HG03066 (cell line): ENCODE results near the gene GMPPA.
A peak's percentile ranks its signal among the peaks of the same experiment; 100 is the strongest.

ENCODE experiments used
- ATAC-seq: cut with Tn5 transposase; IDR thresholded peaks from one replicate; pipeline ENCODE4 v1.9.1; 2021; ENCODE audit warnings: low read depth; ENCODE audit not compliant: unreplicated experiment

The GMPPA gene

DNA sequence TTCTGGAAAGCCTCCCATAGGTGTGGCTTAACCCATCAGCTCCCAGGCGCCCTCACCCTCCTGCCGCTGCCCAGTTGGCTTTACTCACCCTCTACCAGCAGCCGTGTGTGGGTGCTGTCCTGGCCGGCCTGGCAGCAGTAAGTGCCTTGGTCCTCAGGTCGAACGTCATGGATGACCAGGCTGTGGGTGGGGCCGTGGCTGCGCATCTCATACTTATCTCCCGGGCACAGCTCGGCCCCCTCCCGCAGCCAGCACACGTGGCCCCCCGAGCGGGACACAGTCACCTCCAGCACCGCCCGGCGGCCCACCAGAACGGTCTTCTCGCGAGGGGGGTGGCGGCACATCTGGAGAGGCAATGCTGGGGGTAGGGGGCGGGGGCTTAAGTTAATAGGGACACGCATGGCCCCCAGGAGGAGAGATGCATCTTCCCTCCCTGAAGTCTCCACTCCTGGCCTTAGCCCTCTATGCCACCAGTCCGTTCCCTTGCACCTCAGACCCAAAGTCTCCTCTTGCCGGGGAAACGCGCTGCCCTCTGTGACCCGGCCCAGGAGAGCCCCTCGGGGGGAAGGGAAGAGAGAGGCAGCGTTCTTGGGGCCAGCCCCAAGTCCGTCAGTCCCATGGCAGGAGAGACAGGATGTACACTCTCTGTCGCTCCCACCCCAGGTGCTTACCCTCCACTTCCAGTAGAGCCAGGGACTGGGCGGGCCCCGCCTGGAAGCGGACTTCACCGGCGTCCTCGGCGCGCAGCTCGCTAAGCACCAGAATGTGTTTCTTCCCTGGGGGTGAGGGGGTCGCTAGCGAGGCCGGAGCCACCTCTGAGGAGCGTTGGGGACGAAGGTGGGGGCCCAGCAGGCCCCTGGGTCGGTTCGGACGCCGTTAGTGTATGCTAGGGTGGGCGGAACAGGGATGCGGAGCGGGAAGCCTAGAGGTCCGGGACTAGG lies 53.0 kb downstream of the GMPPA start:
- peak; percentile 11 for ATAC-seq

DNA sequence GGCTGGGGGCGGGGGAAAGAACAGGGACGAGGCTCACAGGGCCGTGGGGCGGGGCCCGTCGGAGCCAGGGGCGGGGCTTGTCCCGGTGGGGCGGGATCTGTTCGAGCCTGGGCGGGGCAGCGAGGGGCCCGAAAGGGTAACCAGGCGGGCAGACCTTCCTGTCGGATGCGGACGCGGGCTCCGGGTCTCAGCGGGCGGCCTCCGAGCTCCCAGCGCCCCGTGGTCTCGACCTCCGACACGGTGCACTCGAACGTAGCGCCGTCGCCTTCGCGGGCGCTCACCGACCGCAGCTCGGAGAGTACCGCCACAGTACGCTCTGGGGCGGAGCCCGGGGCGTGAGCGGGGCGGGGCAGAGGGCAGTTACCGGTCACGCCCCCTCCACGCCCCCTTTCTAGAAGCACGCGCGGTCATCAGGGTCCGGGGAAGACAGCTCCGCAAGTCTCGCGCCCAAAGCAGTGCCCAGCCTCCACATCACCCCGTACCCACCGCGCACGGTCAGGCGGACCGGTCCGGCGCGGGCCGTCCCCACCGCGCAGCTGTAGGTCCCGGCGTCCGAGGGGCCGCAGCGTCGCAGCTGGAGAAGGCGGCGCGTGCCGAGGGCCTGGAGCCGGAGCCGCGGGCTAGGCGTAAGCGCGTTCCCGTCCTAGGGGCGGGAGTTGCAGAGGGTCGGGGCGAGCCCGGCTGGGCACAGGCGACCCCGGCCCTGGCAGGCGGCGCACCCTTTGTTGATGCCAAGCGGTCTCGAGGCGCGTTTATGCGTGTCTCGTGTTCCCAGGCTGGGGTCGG lies 53.9 kb downstream of the GMPPA start:
- ATAC-seq, result peak; percentile 90

DNA sequence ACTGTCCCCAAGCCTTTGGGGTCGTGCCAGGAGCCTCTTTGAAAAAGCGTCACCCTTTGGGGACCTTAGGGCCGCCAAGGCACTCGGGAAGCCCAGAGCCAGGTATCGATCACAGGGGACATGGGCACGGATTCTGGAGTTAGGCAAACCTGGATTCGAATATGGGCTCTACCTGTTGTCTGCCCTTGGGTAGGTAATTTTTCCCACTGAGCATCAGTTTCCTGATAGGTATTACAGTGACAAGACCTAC lies 54.4 kb downstream of the GMPPA start:
- no peak for ATAC-seq

DNA sequence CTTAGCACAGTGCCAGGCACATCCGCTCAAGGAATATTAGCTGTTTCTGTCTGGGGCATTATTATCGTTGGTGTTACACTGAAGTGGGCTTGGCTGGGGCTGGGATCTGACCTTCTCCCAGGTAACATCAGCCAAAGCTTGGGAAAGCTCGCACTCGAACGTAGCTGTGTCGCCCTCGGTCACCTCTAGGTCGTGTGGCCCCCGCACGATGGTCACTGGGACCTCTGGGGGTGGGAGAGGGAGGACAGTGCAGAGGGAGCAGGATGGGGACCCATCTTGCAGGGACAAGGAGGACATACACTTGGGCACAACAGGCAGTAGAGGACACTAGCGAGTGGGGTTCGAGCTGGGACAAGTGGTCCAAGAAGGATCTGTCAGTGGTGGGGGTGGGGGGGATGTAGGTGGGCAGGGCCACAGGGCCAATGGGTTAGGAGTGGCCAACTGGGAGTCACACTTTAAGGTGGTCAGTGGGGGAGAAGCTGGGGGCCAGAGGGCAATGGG lies 54.8 kb downstream of the GMPPA start:
- ATAC-seq, result no peak

DNA sequence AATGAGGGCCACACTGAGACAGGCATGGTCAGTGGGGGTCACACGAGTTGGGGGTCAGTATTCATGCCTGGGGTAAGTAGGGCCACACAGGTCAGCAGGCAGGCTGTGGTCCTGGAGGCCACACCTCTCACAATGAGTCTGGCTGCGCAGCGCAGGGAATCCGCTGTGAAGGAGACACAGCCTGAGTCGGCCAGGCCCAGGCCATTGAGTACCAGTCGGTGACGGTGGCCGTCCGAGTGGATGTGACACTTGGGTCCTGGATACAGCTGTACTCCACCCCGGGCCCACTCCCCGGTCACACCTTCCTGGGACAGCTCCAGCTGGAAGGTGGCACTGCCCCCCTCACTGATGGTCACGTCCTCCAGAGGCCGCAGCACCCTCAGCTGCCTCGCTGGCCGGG lies 55.7 kb downstream of the GMPPA start:
- ATAC-seq, result no peak

DNA sequence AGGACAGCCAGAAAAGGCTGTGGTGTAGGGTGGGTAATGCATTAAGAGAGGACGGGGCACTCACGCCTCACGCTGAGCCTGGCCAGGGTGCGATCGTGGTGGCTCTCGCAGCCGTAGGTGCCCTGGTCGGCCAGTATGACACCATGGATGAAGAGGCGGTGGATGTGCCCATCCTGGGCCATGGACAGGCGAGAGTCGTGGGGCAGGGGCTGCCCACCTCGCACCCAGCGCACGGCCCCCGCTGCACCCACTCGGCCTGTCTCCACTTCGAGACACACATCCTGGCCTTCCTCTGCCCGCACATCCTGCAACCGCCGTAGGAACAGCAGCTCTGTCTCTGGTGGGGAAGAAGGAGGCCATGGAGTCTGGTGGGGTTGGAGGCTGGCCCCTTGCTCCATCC lies 57.3 kb downstream of the GMPPA start:
- no peak for ATAC-seq

DNA sequence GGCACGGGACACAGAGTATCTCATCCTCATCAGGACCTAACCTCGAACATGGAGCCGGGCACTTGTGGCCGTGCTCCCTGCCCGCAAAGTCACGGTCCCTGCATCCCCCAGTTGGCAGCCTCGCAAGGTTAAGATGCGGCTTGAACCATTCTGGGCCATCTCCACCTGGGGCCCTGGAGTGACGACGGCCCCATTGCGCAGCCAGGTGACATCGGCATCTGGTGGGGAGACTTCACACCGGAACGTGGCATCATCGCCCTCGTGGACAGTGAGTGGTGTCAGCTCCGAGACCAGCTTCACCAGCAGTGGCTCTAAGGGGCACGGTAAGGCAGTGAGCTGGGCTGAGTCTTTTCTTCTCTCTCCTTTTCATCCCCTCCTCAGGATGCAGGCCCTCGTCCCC lies 57.7 kb downstream of the GMPPA start:
- ATAC-seq, result no peak
